Tibial nerve (tissue), 4 donors: ENCODE measurements around the gene ROBO2.

Source experiments
- CTCF ChIP-seq, 5 experiments: fragments of 200-600 bp in 3 of 5; fragments of 450-650 bp in 2 of 5; sonication (generic) in 3 of 5; IDR thresholded peaks; one replicate each; pipeline ENCODE4 v1.5.1; 2016 to 2019; ENCODE audit warnings: antibody characterized with exemption in 5 of 5, mild to moderate bottlenecking in 3 of 5, moderate library complexity in 2 of 5
- EP300 ChIP-seq, 2 donors: sonication (generic); formaldehyde crosslinking; IDR thresholded peaks; one replicate each; pipeline ENCODE4 v1.6.1; 2017; ENCODE audit warnings: antibody characterized with exemption in 2 of 2, mild to moderate bottlenecking in 1 of 2
- POLR2A ChIP-seq, 2 donors: fragments of 450-650 bp; IDR thresholded peaks; one replicate each; pipeline ENCODE4 v1.6.1; 2017; ENCODE audit warnings: antibody characterized with exemption in 2 of 2, mild to moderate bottlenecking in 2 of 2, moderate library complexity in 2 of 2

- no peak for TF ChIP-seq CTCF (IDR thresholded peaks at IDR 0.05)
- no peak for TF ChIP-seq POLR2A (IDR thresholded peaks at IDR 0.05)
- TF ChIP-seq EP300 (IDR thresholded peaks at IDR 0.05) = no peak
These were observed 417.0 kb downstream of the ROBO2 start for GRCh38 chr3:77456906-77457305.
